ENCODE results near the gene ZFP3.
"Not testable (repeated sequence)": the region's sequence is repeated elsewhere in the genome, so short reads cannot be mapped to it uniquely, and the experiment has no call there.

GRCh38 chr17:5133961-5134360 is 55.7 kb downstream of the ZFP3 start:
- TF ChIP-seq CTCF, POLR2A, POLR2AphosphoS5 (IDR thresholded peaks at IDR 0.05): not testable (repeated sequence)
